Colon (tissue), 2 donors: ENCODE results near the gene TRAF4.
"Not testable (repeated sequence)": the region's sequence is repeated elsewhere in the genome, so short reads cannot be mapped to it uniquely, and the experiment has no call there.

Experiments used
- FAIRE-seq: peaks from 2 replicates; lab custom pipeline; 2012; peaks lifted over from hg19 to GRCh38; lab: Jason Lieb, UNC
- donor health status: control.
- donor health status: control.

The TRAF4 gene

DNA sequence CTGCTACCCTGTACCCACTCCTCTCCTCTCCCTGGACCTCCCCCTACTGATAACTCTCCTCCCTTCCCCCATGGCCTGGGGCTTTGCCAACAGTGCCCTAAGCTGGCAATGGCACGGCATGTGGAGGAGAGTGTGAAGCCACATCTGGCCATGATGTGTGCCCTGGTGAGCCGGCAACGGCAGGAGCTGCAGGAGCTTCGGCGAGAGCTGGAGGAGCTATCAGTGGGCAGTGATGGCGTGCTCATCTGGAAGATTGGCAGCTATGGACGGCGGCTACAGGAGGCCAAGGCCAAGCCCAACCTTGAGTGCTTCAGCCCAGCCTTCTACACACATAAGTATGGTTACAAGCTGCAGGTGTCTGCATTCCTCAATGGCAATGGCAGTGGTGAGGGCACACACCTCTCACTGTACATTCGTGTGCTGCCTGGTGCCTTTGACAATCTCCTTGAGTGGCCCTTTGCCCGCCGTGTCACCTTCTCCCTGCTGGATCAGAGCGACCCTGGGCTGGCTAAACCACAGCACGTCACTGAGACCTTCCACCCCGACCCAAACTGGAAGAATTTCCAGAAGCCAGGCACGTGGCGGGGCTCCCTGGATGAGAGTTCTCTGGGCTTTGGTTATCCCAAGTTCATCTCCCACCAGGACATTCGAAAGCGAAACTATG is 5.2 kb downstream of the TRAF4 start:
- no peak for FAIRE-seq

DNA sequence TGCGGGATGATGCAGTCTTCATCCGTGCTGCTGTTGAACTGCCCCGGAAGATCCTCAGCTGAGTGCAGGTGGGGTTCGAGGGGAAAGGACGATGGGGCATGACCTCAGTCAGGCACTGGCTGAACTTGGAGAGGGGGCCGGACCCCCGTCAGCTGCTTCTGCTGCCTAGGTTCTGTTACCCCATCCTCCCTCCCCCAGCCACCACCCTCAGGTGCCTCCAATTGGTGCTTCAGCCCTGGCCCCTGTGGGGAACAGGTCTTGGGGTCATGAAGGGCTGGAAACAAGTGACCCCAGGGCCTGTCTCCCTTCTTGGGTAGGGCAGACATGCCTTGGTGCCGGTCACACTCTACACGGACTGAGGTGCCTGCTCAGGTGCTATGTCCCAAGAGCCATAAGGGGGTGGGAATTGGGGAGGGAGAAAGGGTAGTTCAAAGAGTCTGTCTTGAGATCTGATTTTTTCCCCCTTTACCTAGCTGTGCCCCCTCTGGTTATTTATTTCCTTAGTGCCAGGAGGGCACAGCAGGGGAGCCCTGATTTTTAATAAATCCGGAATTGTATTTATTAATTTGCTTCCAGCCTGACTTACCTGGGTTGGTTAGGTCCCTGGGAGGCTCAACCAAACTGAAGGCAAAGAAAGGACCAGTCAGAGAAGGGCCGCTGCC is 5.8 kb downstream of the TRAF4 start:
- no peak for FAIRE-seq

DNA sequence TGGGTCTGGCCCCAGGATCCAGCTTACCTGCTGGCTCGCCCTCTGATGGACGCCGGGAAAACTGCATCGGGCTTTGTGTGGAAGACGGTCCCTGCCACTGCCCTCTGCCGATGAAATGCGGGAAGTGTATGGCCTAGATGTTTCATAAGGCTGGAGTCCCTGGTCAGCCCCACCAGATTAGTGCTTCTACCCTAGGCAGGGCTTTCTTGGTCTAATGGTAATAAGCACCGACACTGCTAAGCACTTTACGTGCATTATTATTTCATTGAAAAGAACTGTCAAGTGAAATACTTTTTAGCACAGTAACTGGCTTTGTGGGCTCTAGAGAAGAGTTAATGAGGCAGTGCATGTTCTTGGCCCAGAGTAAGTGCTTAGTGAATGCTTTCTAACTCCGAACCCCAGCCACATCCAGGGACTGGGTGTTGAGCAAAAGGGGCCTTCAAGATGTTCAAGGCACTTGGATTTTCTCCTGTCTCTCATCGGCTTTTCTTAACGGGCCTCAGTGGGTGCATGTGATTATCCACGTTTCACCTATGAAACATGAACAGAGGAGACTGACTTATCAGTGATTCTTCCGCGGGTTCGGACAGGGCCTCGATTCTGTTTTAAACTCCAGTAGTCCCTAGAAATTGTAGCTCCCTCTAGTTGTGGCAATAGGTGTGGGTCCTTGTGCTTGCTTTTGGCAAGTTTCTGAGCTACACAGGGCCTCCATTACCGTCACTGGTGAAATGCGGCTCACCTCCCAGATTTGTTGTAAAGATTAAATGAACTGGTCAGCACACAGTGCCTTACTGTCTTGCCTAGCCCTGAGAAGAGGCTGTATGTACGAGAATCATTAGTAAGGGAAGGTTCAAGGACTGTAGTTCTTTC is 6.6 kb downstream of the TRAF4 start:
- no peak for FAIRE-seq

DNA sequence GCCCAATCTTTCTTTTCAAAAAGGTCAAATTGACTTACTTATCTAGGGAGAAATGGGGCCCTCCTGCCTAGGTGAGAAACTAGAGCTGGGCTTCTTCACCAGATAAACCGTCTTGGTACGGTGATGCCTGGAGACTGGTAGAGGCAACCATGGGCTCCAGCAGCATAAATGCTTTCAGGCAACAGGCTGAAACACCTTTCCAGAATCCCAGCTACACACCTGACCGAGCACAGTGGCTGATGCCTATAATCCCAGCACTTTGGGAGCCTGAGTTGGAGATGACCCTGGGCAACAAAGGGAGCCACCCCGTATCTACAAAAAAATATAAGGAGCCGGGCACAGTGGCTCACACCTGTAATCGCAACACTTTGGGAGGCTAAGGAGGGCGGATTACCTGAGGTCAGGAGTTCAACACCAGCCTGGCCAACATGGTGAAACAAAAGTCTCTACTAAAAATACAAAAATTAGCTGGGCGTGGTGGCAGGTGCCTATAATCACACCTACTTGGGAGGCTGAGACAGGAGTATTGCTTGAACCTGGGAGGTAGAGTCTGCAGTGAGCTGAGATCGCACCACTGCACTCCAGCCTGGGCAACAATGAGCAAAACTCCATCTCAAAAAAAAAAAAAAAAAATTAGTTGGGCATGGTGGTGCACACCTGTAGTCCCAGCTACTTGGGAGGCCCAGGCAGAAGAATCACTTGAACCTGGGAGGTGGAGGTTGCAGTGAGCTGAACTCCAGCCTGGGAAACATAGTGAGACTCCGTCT is 8.0 kb downstream of the TRAF4 start:
- no peak for FAIRE-seq

DNA sequence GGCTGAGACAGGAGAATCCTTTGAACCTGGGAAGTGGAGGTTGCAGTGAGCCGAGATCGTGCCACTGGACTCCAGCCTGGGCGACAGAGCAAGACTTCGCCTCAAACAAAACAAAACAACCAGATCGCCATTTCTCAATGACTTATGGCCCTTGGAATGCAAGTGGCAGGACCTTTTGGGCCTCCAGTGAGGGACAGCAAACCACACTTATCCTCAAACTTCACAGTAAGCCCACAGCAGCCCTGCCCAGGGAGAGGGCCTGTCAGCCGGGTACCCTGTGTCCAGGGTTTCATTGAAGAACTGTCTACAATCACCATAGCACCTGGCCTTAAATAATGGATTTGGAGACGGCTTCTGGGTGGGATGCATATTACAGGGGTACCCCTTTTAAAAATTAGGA is 11.7 kb downstream of the TRAF4 start:
- FAIRE-seq: no peak

DNA sequence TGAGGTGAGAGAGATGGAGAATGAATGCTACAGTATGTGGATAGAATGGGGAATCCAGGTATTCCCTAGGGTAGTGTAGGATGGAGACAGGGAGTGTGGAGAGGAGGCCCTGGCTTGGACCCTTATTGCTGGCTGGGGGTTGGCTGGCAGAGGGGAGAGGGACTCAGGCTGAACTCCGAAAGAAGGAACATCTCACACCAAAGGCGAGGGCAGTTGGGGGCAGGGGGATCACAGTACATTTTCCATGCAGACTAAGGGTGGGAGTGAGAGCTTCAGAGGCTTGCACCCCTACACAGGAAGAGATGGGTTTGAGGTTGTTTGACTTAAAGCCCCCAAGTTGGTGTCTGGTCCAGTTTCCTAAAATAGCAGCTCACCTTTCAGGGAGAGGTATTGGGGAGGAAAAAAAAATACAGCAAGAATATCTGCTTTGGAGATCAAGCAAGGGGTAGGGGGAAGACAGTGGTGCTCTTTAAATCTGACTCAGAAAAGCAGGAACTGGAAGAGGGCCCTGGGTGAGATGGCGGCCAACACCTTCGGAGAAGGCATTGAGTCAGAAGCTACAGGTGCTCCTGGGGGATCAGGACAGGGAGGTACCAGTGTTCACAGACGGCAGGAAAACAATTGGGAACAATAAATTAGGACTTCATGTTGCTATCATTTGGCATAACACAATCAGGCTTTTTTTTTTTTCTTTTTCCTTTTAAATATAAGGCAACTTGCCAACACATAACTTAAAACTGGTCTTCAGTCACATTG is 12.4 kb downstream of the TRAF4 start:
- no peak for FAIRE-seq

DNA sequence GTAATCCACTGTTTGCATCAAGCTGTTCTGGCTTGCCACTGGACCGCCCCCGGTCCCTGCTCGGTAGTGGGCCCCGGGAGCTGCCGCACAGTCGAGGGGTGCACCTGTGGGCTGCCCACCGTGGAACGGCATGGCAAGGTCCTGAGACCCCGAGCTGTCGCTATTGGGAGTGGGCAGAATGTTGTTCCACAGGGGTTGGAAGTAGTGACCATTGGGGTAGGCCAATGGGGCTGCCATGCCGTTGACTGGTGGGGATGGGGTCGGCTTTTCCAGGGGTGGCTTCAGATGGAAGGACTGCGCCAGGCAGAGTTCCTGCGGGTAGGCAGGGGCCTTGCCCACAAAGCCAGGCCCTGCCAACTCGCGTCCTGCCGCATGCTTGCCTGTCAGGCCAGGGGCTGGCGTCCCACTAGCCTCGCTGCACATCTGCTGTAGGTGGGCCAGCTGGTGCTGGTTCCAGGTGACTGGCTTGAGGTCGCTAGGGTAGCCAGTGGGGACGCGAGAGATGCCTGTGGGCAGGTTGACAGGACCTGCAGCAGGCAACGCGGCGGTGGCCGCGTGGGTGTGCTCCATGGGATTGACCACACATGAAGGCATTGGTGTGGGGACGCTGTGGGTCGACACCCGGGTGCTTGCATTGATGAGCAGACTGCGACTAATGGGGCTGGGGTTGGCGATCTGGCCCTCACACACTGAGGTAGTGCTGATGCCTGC is 14.8 kb downstream of the TRAF4 start:
- no peak for FAIRE-seq

DNA sequence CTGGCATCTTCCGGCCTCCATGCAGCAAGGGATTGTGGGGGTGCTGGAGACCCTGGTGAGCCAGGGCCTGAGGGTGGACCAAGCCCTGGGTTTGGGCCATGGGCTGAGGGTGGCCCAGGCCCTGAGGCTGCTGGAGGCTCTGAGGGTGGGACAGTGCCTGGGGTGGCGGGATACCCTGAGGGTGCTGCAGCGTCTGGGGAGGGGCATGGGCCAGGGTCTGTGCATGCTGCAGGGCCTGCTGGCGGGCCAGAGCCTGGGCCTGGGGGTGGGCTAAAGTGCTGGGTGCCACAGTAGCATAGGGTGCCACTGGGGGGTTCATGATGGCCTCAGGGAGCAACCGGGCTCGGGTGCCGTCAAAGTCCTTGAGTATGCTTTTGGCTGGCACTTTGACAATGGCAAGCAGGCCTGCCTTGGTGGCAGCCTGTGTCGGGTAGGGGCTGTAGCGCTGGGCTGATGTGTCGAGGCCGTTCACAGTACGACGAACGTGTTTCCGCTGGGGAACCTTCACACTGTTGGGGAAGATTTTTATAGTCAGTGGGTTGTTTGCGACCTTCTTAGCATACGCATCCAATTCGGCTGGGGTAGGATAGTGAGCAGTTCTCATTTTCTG is 15.6 kb downstream of the TRAF4 start:
- no peak for FAIRE-seq

DNA sequence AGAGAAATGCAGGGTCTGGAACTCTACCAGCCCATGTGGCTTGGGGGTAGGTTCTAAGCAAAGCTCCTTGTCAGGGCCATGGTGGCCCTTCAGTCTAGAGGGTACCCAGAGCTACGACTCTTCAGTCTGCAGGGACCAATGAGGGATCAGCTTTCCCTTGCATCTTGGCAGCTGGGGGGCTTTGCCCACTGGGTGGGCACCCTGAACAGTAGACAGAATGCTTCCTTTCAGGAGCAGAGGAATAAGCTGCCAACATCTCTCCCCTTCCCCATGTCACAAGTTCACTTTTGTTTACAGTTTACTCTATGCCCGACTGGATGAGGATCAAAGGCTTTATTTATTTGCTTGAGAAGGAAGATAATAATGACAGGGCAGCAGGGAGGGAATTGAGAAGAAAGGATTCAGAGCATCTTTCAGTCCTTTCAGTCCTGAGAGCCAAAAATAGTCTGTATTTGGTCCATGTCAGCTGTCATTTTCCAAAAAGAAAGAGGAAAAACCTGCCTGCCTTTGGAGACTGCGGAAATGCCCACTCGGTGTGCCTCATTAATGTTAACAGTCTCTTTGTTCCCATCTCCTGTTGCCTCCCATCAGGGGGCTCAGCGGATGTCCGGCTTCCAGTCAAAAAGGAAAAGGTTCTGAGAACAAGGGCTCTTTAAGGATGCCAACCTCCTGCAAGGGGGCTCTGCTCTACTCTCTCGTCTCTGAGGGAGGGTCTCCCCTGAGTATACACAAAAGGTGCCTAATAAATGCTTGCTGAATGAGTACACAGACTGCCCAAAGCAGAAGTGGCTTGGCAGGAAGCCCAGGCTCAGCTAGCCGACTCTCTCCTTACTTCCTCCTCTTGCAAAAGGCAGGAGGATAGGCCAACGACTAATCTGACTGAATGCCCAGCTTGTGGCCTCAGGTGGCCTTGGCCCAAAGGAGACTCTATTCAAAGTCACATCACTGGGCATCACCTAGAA is 17.1 kb downstream of the TRAF4 start:
- no peak for FAIRE-seq

DNA sequence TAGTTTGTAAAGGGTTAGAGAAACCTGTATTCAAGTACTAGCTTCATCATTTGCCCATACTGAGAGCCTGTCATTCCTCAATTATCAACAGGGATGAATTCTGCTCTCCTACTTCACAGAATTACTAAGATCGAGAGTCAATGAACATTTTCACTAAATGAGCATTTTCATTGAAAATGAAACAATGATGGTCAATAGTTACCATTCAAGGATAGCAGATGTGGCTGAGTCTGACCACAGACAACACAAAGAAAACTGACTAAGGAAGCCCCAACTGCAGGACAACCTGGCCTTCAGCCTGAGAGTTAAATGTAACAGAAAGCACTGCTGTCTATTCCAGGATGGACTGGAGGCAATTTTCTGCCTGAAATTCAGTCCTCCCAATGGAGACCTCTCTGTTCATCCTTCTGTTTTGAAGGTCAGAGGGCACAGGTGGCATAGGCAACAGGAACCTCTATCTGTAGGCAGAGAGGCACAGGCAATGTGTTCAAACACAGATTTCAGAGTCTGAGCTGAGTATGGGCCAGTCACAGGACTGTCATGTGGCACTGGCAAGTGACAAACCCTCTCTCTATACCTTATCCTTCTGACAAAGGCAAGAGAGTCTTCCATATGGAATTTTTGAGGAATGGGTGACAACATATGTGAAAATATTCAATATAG is 19.5 kb downstream of the TRAF4 start:
- FAIRE-seq: no peak

DNA sequence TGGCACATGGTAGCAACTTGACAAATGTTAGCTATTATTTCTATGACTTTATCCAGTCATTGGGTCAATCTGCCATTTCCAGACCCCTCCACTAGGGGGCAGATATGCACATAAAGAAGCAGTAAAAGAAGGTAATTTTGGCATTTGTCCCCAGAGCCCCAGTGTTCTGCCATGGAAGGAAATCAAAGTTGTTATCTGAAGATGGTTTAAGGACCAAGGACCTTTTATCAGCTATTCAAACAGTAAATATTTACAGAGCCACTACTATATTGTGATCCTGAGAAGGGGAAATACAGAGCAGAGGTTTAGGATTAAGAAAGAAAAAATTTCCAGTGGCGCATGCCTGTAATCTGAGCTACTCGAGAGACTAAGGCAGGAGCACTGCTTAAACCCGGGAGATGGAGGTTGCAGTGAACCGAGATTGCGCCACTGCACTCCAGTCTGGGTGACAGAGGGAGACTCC is 20.0 kb downstream of the TRAF4 start:
- FAIRE-seq: no peak

DNA sequence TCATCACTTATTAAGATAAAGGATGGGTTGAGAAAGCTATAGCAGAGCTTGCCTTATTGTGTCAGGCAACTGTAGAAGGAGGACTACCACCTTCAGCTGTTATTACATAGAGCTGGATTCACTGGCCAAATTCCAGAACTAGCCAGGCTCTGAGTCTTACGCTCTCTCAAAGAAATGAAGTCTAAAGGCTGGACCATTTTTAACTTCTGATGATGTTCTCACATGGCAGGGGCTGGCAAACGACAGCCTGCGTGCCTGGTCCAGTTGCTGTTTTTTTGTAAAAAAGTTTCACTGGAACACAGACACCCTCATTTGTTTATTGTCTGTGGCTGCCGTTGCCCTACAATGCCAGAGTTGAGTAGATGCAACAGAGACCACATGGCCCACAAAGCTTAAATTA is 21.2 kb downstream of the TRAF4 start:
- FAIRE-seq: no peak

DNA sequence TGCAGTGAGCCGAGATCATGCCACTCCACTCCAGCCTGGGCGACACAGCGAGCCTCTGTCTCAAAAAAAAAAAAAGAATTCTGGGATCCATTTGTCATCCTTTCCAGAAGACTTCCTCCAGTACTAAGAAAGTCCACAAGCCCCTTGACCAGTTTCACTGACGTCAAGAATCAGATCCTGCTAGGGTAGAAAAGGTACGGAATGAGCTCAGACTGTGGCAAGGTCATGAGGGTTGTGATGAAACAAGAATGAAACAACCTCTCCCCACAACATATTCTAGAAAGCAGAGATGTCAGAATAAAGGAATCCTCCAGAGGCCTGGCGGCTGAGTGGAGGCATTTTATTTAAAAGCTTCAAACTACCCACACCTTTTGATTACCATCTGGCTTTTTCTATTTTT is 29.9 kb downstream of the TRAF4 start:
- FAIRE-seq: no peak

DNA sequence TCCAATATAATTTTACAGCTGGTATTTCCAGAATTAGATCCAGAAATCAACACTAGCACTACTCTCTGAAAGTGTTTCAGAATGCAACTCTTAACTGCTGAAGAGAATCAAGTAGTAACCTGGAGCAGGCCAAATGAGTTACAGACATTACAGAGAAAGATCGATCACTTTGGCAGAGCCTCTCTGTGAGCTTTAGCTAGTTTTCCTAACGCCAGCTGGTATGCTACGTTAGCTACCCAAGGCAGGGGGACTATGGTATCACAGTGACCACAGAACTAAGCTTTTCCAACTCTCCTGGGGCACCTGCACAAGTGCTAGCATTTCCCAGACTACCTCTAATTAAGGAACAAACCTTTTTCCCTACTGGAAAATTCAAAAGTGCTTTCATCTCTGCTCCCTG is 30.4 kb downstream of the TRAF4 start:
- no peak for FAIRE-seq

DNA sequence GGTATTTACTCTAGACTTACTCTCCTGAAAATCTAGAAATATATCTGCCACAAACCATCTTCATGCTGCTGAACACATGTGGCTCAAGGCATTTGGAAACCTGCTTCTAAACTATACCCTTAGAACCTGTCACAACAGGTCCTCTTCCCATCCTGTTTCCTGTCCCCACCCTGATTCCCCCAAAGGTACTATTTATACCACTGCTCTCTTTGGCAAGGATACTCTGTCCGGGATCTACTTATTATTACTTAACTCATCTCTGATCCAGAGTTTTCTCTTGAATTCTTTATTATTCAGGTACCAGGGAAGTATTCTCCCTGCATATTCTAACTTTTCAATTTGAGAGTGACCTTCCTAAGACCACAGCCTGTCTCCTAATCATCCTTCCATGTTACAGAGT is 33.4 kb downstream of the TRAF4 start:
- no peak for FAIRE-seq

DNA sequence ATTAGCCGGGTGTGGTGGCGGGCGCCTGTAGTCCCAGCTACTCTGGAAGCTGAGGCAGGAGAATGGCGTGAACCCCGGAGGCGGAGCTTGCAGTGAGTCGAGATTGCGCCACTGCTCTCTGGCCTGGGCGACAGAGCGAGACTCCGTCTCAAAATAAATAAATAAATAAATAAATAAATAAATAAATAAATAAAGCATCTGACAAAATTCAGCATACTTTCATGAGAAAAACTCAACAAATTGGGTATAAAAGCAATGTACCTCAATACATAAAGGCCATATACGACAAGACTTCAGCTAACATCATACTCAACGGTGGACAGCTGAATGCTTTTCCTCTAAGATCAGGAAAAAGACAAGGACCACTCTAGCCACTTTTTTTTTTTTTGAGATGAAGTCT is 35.8 kb downstream of the TRAF4 start:
- FAIRE-seq: not testable (repeated sequence)

DNA sequence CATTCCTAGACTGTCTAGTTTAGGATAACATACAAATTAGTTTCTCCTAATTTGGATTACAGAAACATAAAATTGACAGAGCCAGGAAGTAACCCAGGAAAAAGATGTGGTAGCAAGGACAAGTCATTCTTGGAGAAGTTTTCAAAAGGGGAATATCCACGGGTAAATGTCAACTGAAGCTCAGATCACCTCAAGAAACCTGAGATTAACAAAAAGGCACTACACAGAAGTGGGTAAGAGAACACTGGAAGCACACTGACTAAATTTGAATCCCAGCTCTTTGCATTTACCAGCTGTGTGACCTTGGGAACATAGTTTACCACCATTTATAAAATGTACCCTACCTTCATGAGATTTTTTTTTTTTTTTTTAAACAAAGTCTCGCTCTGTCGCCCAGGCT is 39.4 kb downstream of the TRAF4 start:
- no peak for FAIRE-seq

DNA sequence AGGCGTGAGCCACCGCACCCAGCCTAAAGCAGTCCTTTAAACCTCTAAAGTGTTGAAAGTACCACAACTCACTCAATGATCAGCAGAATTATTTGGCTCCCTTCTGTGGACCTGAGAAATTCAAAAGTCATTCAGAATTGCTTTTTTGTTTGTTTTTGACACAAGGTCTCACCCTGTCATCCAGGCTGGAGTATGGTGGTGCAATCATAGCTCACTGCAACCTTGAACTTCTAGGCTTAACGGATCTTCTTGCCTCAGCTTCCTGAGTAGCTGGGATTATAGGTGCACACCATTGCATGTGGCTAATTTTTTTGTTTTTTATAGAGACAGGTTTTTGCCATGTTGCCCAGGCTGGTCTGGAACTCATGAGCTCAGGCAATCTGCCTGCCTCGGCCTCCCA is 44.3 kb downstream of the TRAF4 start:
- FAIRE-seq: no peak
